Neural progenitor cell (in vitro differentiated cells): ENCODE data around the gene TRAK1. TPM values are rescaled to one million over a fixed set of nuclear protein-coding genes. Genes with fewer than 3 reads are reported as not detected.

Experiments used
- DNase-seq: peaks from one replicate; pipeline ENCODE4 v3.0.0-alpha.2; 2016; ENCODE audit warnings: low spot score
- H2AFZ ChIP-seq: fragments of 200-600 bp; sonication (generic); replicated peaks from 2 replicates; pipeline ENCODE4 v1.6.1; 2016; ENCODE audit warnings: antibody characterized with exemption
- H3F3A ChIP-seq: fragments of 200-600 bp; sonication (generic); 2 replicates; pipeline ENCODE4 v1.6.1; 2016; ENCODE audit warnings: antibody characterized with exemption, low read depth
- H3K27ac ChIP-seq: fragments of 200-600 bp; sonication (generic); 2 replicates; pipeline ENCODE4 v1.5.1; 2016; ENCODE audit warnings: mild to moderate bottlenecking
- H3K27me3 ChIP-seq: fragments of 200-600 bp; sonication (generic); 2 replicates; pipeline ENCODE4 v1.6.1; 2016; ENCODE audit warnings: mild to moderate bottlenecking, moderate library complexity
- H3K36me3 ChIP-seq: fragments of 200-600 bp; sonication (generic); 2 replicates; pipeline ENCODE4 v1.5.1; 2016
- H3K4me1 ChIP-seq: fragments of 200-600 bp; sonication (generic); 2 replicates; pipeline ENCODE4 v1.6.1; 2016; ENCODE audit warnings: mixed run types
- H3K4me2 ChIP-seq: fragments of 200-600 bp; sonication (generic); 2 replicates; pipeline ENCODE4 v1.6.1; 2016
- H3K4me3 ChIP-seq: fragments of 200-600 bp; sonication (generic); 2 replicates; pipeline ENCODE4 v1.5.1; 2016
- H3K79me2 ChIP-seq: fragments of 200-600 bp; sonication (generic); 2 replicates; pipeline ENCODE4 v1.6.1; 2016; ENCODE audit warnings: low read depth
- H3K9ac ChIP-seq: fragments of 200-600 bp; sonication (generic); 2 replicates; pipeline ENCODE4 v1.6.1; 2016
- H3K9me3 ChIP-seq: fragments of 200-600 bp; sonication (generic); 2 replicates; pipeline ENCODE4 v1.5.1; 2016; ENCODE audit warnings: low read depth
- H4K20me1 ChIP-seq: fragments of 200-600 bp; sonication (generic); 2 replicates; pipeline ENCODE4 v1.6.1; 2016; ENCODE audit warnings: low read depth
- H3K27ac Mint-ChIP-seq: 3 replicates; pipeline ENCODE4 v1.8.0; 2021; ENCODE audit warnings: mixed read lengths
- H3K27me3 Mint-ChIP-seq: 2 replicates; pipeline ENCODE4 v1.8.0; 2022; ENCODE audit warnings: low read depth, mild to moderate bottlenecking, inconsistent platforms, moderate library complexity, mixed read lengths; ENCODE audit not compliant: insufficient read depth
- H3K36me3 Mint-ChIP-seq: 3 replicates; pipeline ENCODE4 v1.8.0; 2021; ENCODE audit warnings: mixed read lengths
- H3K4me1 Mint-ChIP-seq: 3 replicates; pipeline ENCODE4 v1.8.0; 2021; ENCODE audit warnings: mixed read lengths
- H3K4me3 Mint-ChIP-seq: 3 replicates; pipeline ENCODE4 v1.8.0; 2021; ENCODE audit warnings: mild to moderate bottlenecking, moderate library complexity, mixed read lengths
- H3K9me3 Mint-ChIP-seq: 3 replicates; pipeline ENCODE4 v1.8.0; 2020; ENCODE audit warnings: mixed read lengths
- EZH2 ChIP-seq: fragments of 200-600 bp; sonication (generic); IDR thresholded peaks from 2 replicates; pipeline ENCODE4 v1.6.1; 2017; ENCODE audit warnings: antibody characterized with exemption, mild to moderate bottlenecking, moderate library complexity
- EZH2phosphoT487 ChIP-seq: fragments of 200-600 bp; sonication (generic); IDR thresholded peaks from 2 replicates; pipeline ENCODE4 v1.6.1; 2017; ENCODE audit warnings: antibody characterized with exemption
- total RNA-seq: library from RNA; depleted of rRNA; stranded (reverse); fragments of >200 nt; gene quantifications from 2 replicates; pipeline ENCODE4 v1.2.3, GENCODE V29; 2015; ENCODE audit warnings: low replicate concordance
- TF ChIP-seq, protein P1 (sequence below): fragments of 200-600 bp; sonication (generic); IDR thresholded peaks from 2 replicates; pipeline ENCODE4 v1.5.1; 2017; ENCODE audit warnings: antibody characterized with exemption, mild to moderate bottlenecking

The TRAK1 gene
- total RNA-seq, 1 donor from 2014 or later, result 32.2 TPM

DNA sequence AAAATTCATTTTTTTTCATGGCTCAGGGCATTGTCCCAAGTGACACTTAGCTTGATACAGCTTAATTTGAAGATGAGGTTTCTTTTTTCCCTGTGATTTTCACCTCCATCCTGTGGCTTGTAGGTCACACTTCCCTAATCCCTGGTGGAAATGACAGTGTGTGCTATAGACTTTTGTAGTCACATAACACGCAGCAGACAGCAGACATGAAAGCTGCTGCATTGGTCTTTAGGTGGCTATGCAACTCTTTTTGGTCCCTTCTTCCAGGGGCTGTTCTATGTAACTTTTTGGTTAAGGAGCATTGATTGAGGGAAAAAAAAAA, 38.8 kb downstream of the TRAK1 start:
- no peak for TF ChIP-seq EZH2phosphoT487
- no peak for TF ChIP-seq EZH2
- TF ChIP-seq, protein P1, sequence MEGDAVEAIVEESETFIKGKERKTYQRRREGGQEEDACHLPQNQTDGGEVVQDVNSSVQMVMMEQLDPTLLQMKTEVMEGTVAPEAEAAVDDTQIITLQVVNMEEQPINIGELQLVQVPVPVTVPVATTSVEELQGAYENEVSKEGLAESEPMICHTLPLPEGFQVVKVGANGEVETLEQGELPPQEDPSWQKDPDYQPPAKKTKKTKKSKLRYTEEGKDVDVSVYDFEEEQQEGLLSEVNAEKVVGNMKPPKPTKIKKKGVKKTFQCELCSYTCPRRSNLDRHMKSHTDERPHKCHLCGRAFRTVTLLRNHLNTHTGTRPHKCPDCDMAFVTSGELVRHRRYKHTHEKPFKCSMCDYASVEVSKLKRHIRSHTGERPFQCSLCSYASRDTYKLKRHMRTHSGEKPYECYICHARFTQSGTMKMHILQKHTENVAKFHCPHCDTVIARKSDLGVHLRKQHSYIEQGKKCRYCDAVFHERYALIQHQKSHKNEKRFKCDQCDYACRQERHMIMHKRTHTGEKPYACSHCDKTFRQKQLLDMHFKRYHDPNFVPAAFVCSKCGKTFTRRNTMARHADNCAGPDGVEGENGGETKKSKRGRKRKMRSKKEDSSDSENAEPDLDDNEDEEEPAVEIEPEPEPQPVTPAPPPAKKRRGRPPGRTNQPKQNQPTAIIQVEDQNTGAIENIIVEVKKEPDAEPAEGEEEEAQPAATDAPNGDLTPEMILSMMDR, result no peak
- H3F3A ChIP-seq, result no peaks in the 10 kb centered on the region
- no peak for DNase-seq
- H3K36me3 ChIP-seq, result no peaks in the 10 kb centered on the region
- no peaks in the 10 kb centered on the region for H3K27me3 ChIP-seq
- no peak overlapping the region for H3K4me3 Mint-ChIP-seq
- no peaks in the 10 kb centered on the region for H3K9me3 Mint-ChIP-seq
- no peak overlapping the region for H3K27ac ChIP-seq
- no peaks in the 10 kb centered on the region for H3K4me1 ChIP-seq
- no peaks in the 10 kb centered on the region for H3K79me2 ChIP-seq
- no peak overlapping the region for H3K4me3 ChIP-seq
- H3K4me1 Mint-ChIP-seq, result peaks cover 7% of the 10 kb centered on the region
- H3K36me3 Mint-ChIP-seq, result peaks cover 15% of the 10 kb centered on the region
- no peak overlapping the region for H3K4me2 ChIP-seq
- no peak overlapping the region for H3K9ac ChIP-seq
- H2AFZ ChIP-seq, result no peak overlapping the region
- H3K9me3 ChIP-seq, result no peaks in the 10 kb centered on the region
- H3K27ac Mint-ChIP-seq, result no peak overlapping the region
- no peaks in the 10 kb centered on the region for H4K20me1 ChIP-seq
- H3K27me3 Mint-ChIP-seq, result no peaks in the 10 kb centered on the region

GRCh38 chr3:42130329-42131070, 39.3 kb downstream of the TRAK1 start:
- no peak overlapping the region for H3K9ac ChIP-seq
- no peak overlapping the region for H3K27ac Mint-ChIP-seq

GRCh38 chr3:42133500-42134298, 42.5 kb downstream of the TRAK1 start:
- H3K36me3 Mint-ChIP-seq, result peaks cover 10% of the 10 kb centered on the region
- H3K4me1 Mint-ChIP-seq, result peaks cover 5% of the 10 kb centered on the region
- Histone ChIP-seq H3K9ac (no peak overlapping the region), H3K9me3 (no peaks in the 10 kb centered on the region), H3K4me3 (no peak overlapping the region), H3F3A (no peaks in the 10 kb centered on the region), H3K27me3 (no peaks in the 10 kb centered on the region), H2AFZ (no peak overlapping the region), H4K20me1 (no peaks in the 10 kb centered on the region), H3K79me2 (no peaks in the 10 kb centered on the region), H3K36me3 (no peaks in the 10 kb centered on the region), H3K4me2 (no peak overlapping the region), H3K27ac (no peak overlapping the region), H3K4me1 (no peaks in the 10 kb centered on the region)
- H3K4me3 Mint-ChIP-seq, result no peak overlapping the region
- no peaks in the 10 kb centered on the region for H3K9me3 Mint-ChIP-seq
- H3K27ac Mint-ChIP-seq, result no peak overlapping the region
- TF ChIP-seq, protein P1, result no peak
- no peak for DNase-seq
- H3K27me3 Mint-ChIP-seq, result no peaks in the 10 kb centered on the region

More at GRCh38 chr3:42130329-42131070, 39.3 kb downstream of the TRAK1 start:
- no peak overlapping the region for H3K4me3 ChIP-seq
- H3K36me3 Mint-ChIP-seq, result peaks cover 11% of the 10 kb centered on the region
- no peaks in the 10 kb centered on the region for H3K27me3 ChIP-seq
- no peaks in the 10 kb centered on the region for H4K20me1 ChIP-seq
- H3K79me2 ChIP-seq, result no peaks in the 10 kb centered on the region
- no peak overlapping the region for H3K27ac ChIP-seq
- H3K36me3 ChIP-seq, result no peaks in the 10 kb centered on the region
- H3K4me1 Mint-ChIP-seq, result peaks cover 7% of the 10 kb centered on the region
- no peaks in the 10 kb centered on the region for H3K9me3 Mint-ChIP-seq
- TF ChIP-seq EZH2 (no peak), EZH2phosphoT487 (no peak)
- TF ChIP-seq, protein P1, result no peak
- no peaks in the 10 kb centered on the region for H3K4me1 ChIP-seq
- H3K4me2 ChIP-seq, result no peak overlapping the region
- no peaks in the 10 kb centered on the region for H3K9me3 ChIP-seq
- no peaks in the 10 kb centered on the region for H3F3A ChIP-seq
- no peaks in the 10 kb centered on the region for H3K27me3 Mint-ChIP-seq
- no peak for DNase-seq
- no peak overlapping the region for H2AFZ ChIP-seq
- no peak overlapping the region for H3K4me3 Mint-ChIP-seq
